HG02943 (cell line): ENCODE results near the gene SPATA20.
A peak's percentile ranks its signal among the peaks of the same experiment; 100 is the strongest.

Source experiments
- ATAC-seq: cut with Tn5 transposase; IDR thresholded peaks from one replicate; pipeline ENCODE4 v1.9.1; 2021; ENCODE audit warnings: mild to moderate bottlenecking, low read depth, moderate library complexity; ENCODE audit not compliant: unreplicated experiment

Gene SPATA20

GRCh38 chr17:50557630-50558029 is 10.7 kb downstream of the SPATA20 start:
- ATAC-seq = no peak

GRCh38 chr17:50558091-50558490 is 11.1 kb downstream of the SPATA20 start:
- no peak for ATAC-seq

- ATAC-seq = no peak
These were observed 11.6 kb downstream of the SPATA20 start for GRCh38 chr17:50558581-50558940.

- ATAC-seq = no peak
These were observed 12.1 kb downstream of the SPATA20 start for GRCh38 chr17:50558941-50559614.

GRCh38 chr17:50559674-50560184 is 12.8 kb downstream of the SPATA20 start:
- no peak for ATAC-seq

- ATAC-seq = peak; percentile 90
These were observed 13.3 kb downstream of the SPATA20 start, which contains the start of gene CACNA1G for GRCh38 chr17:50560185-50560824. TSS of gene CACNA1G (plus strand) at chr17:50560715. CDS start at chr17:50561460, 745 bp downstream.

- no peak for ATAC-seq
These were observed 14.2 kb downstream of the SPATA20 start for GRCh38 chr17:50560931-50561745.

- no peak for ATAC-seq
These were observed 14.8 kb downstream of the SPATA20 start for GRCh38 chr17:50561746-50562141.

- no peak for ATAC-seq
These were observed 15.5 kb downstream of the SPATA20 start for GRCh38 chr17:50562242-50563091.

- ATAC-seq = no peak
These were observed 16.1 kb downstream of the SPATA20 start for GRCh38 chr17:50563092-50563511.

- no peak for ATAC-seq
These were observed 17.9 kb downstream of the SPATA20 start for GRCh38 chr17:50564916-50565315.

- ATAC-seq = no peak
These were observed 18.7 kb downstream of the SPATA20 start for GRCh38 chr17:50565402-50566350.

- ATAC-seq = no peak
These were observed 19.9 kb downstream of the SPATA20 start for GRCh38 chr17:50566886-50567285.

GRCh38 chr17:50568659-50569058 is 21.7 kb downstream of the SPATA20 start:
- no peak for ATAC-seq

GRCh38 chr17:50569592-50569991 is 22.6 kb downstream of the SPATA20 start:
- ATAC-seq = no peak

GRCh38 chr17:50570032-50570431 is 23.1 kb downstream of the SPATA20 start:
- no peak for ATAC-seq

- ATAC-seq = no peak
These were observed 23.6 kb downstream of the SPATA20 start for GRCh38 chr17:50570528-50570927.

- no peak for ATAC-seq
These were observed 24.7 kb downstream of the SPATA20 start for GRCh38 chr17:50571681-50572080.

- no peak for ATAC-seq
These were observed 25.6 kb downstream of the SPATA20 start for GRCh38 chr17:50572541-50572940.
